Left ventricle myocardium inferior (tissue), 1 donor: ENCODE results near the gene REELD1. TPM values are rescaled to one million over a fixed set of nuclear protein-coding genes. Genes with fewer than 3 reads are reported as not detected.

Experiments
- DNase-seq: peaks from one replicate; pipeline ENCODE4 v3.0.0-alpha.2; 2020
- H3K27ac ChIP-seq: fragments of 200-600 bp; replicated peaks from 2 replicates; pipeline ENCODE4 v1.8.0; 2021
- H3K27me3 ChIP-seq: fragments of 200-600 bp; 2 replicates; pipeline ENCODE4 v1.8.0; 2021; ENCODE audit warnings: low read depth
- H3K36me3 ChIP-seq: fragments of 200-600 bp; 2 replicates; pipeline ENCODE4 v1.8.0; 2021
- H3K4me1 ChIP-seq: fragments of 200-600 bp; 2 replicates; pipeline ENCODE4 v1.8.0; 2021
- H3K4me3 ChIP-seq: fragments of 200-600 bp; 2 replicates; pipeline ENCODE4 v1.8.0; 2021; ENCODE audit warnings: mild to moderate bottlenecking, moderate library complexity
- H3K9me3 ChIP-seq: fragments of 200-600 bp; replicated peaks from 2 replicates; pipeline ENCODE4 v1.8.0; 2021
- CTCF ChIP-seq: fragments of 200-600 bp; IDR thresholded peaks from 2 replicates; pipeline ENCODE4 v1.8.0; 2021; ENCODE audit warnings: antibody characterized with exemption, mild to moderate bottlenecking, borderline replicate concordance
- intact Hi-C: fragments of 100-400 bp; cut with micrococcal nuclease; formaldehyde crosslinking; loops from one replicate; pipeline ENCODE4 v1.11.0; 2022
- total RNA-seq: library from RNA; stranded (reverse); fragmentation: NEBNext Ultra II Directional; extraction: Animal tissue kit (Norgen Biotek cat#: 25700); gene quantifications from one replicate; pipeline ENCODE4 v1.2.1, GENCODE V29; 2021
- donor health status: DM: no; HTN: yes; CAD: no; lungs with severe emphysema.

Gene REELD1
- total RNA-seq, 1 donor from 2014 or later, result not detected

- Histone ChIP-seq H3K27me3 (no peaks in the 10 kb centered on the region), H3K4me3 (peak overlapping the region; percentile 84), H3K9me3 (no peaks in the 10 kb centered on the region), H3K36me3 (no peaks in the 10 kb centered on the region), H3K27ac (peak overlapping the region; percentile 93), H3K4me1 (peaks cover 54% of the 10 kb centered on the region)
- DNase-seq, result no peak
- no peak for TF ChIP-seq CTCF
- intact Hi-C loops, result no loop called here
Measured at GRCh38 chr4:146176891-146177290, 37.4 kb upstream of the REELD1 start.

- TF ChIP-seq CTCF, result no peak
- Histone ChIP-seq H3K27ac (no peak overlapping the region), H3K27me3 (no peaks in the 10 kb centered on the region), H3K4me3 (no peak overlapping the region), H3K36me3 (peaks cover 2% of the 10 kb centered on the region), H3K9me3 (no peaks in the 10 kb centered on the region), H3K4me1 (peaks cover 59% of the 10 kb centered on the region)
- intact Hi-C loops, result no loop called here
- no peak for DNase-seq
Measured at GRCh38 chr4:146178126-146178525, 36.2 kb upstream of the REELD1 start.

GRCh38 chr4:146179784-146180370 is 34.5 kb upstream of the REELD1 start:
- H3K4me3 ChIP-seq, result no peak overlapping the region

GRCh38 chr4:146182443-146182842 is 31.9 kb upstream of the REELD1 start:
- TF ChIP-seq CTCF, result no peak
- DNase-seq, result no peak

More at GRCh38 chr4:146179784-146180370, 34.5 kb upstream of the REELD1 start:
- H3K36me3 ChIP-seq, result peaks cover 17% of the 10 kb centered on the region
- no peak overlapping the region for H3K27ac ChIP-seq
- TF ChIP-seq CTCF, result no peak
- peaks cover 59% of the 10 kb centered on the region for H3K4me1 ChIP-seq
- DNase-seq, result no peak
- no peaks in the 10 kb centered on the region for H3K27me3 ChIP-seq
- no peaks in the 10 kb centered on the region for H3K9me3 ChIP-seq
- intact Hi-C loops, result no loop called here

GRCh38 chr4:146183209-146183608 is 31.1 kb upstream of the REELD1 start:
- H3K36me3 ChIP-seq, result peaks cover 47% of the 10 kb centered on the region
- no peaks in the 10 kb centered on the region for H3K9me3 ChIP-seq
- no peak for DNase-seq
- no peak overlapping the region for H3K4me3 ChIP-seq
- H3K27ac ChIP-seq, result no peak overlapping the region
- TF ChIP-seq CTCF, result no peak
- peaks cover 32% of the 10 kb centered on the region for H3K4me1 ChIP-seq
- H3K27me3 ChIP-seq, result no peaks in the 10 kb centered on the region
- intact Hi-C loops, result no loop called here

More at GRCh38 chr4:146182443-146182842, 31.9 kb upstream of the REELD1 start:
- Histone ChIP-seq H3K36me3 (peaks cover 39% of the 10 kb centered on the region), H3K27ac (no peak overlapping the region), H3K4me1 (peaks cover 40% of the 10 kb centered on the region), H3K27me3 (no peaks in the 10 kb centered on the region), H3K4me3 (no peak overlapping the region), H3K9me3 (no peaks in the 10 kb centered on the region)
- intact Hi-C loops, result no loop called here
